ENCODE results near the gene HIVEP3.

Gene HIVEP3

DNA sequence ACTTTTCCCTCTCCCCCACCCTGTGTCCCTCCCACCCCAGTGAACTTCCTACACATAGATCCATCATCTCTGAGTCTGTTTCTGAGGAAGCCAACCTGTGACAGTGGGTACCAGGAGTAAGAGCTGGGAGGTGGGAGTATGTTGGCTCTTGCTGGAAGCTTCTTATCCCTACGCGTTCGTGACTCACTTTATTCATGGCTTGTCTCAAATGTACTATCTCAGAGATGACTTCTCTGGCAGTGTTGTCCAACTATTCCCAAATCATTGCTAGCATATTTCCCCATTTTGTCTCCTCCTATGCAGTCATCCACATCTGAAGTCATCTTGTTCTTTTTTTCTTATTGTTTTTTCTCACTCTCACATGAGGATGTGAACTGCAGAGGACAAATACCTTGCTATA is 88.0 kb downstream of the HIVEP3 start:
- Histone ChIP-seq H3K36me3 (ENCODE audit: control insufficient read depth, insufficient read depth, low read length) (no peaks in the 10 kb centered on the region), H3K27me3 (ENCODE audit: control insufficient read depth, insufficient read depth, low read length) (no peaks in the 10 kb centered on the region)
- no peak for TF ChIP-seq CTCF (IDR thresholded peaks at IDR 0.05)

GRCh38 chr1:41827991-41828570 is 90.6 kb downstream of the HIVEP3 start:
- H3K36me3 ChIP-seq (ENCODE audit: control insufficient read depth, insufficient read depth, low read length), result no peaks in the 10 kb centered on the region
- H3K9ac ChIP-seq, result no peak overlapping the region
- H2AFZ ChIP-seq, result no peak overlapping the region
- H3K4me3 ChIP-seq (ENCODE audit: low read depth, low read length), result no peak overlapping the region
- H3K4me2 ChIP-seq (ENCODE audit: low read length), result no peak overlapping the region
- no peaks in the 10 kb centered on the region for H3K79me2 ChIP-seq
- TF ChIP-seq CTCF (IDR thresholded peaks at IDR 0.05), result no peak
- no peaks in the 10 kb centered on the region for H3K27me3 ChIP-seq (ENCODE audit: control insufficient read depth, insufficient read depth, low read length)
- peaks cover 2% of the 10 kb centered on the region for H3K4me1 ChIP-seq
- H3K9me3 ChIP-seq (ENCODE audit: control insufficient read depth, low read length), result no peaks in the 10 kb centered on the region
- no peak overlapping the region for H3K27ac ChIP-seq

More for the DNA sequence above, 88.0 kb downstream of the HIVEP3 start:
- no peak overlapping the region for H3K9ac ChIP-seq
- no peak overlapping the region for H3K4me3 ChIP-seq (ENCODE audit: low read depth, low read length)
- H3K9me3 ChIP-seq (ENCODE audit: control insufficient read depth, low read length), result no peaks in the 10 kb centered on the region
- no peaks in the 10 kb centered on the region for H3K79me2 ChIP-seq
- no peak overlapping the region for H3K4me2 ChIP-seq (ENCODE audit: low read length)
- no peaks in the 10 kb centered on the region for H3K4me1 ChIP-seq
- H2AFZ ChIP-seq, result no peak overlapping the region
- no peak overlapping the region for H3K27ac ChIP-seq

DNA sequence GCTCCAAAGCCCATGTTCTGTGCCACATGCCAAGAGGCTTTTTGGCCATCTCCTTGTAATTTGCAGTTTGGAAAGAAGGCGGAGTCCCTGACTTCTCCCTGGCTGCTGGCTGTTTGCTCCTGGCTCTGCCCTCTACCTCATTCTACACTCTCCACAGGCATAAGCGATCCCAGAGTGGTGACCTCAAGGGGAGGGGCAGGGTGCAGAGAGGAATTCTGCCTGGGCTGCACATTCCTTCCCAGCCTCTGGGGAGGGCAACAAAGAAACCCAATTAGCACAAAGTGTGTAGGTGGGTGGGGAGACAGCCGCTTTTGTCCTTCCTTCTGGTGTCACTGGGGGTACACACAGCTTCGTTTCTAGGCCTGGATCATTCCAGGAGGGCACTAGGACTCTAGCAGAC is 95.3 kb downstream of the HIVEP3 start:
- H3K9ac ChIP-seq, result no peak overlapping the region
- H3K4me2 ChIP-seq (ENCODE audit: low read length), result no peak overlapping the region
- H3K79me2 ChIP-seq, result no peaks in the 10 kb centered on the region
- no peak for TF ChIP-seq CTCF (IDR thresholded peaks at IDR 0.05)
- H2AFZ ChIP-seq, result no peak overlapping the region
- no peaks in the 10 kb centered on the region for H3K27me3 ChIP-seq (ENCODE audit: control insufficient read depth, insufficient read depth, low read length)
- no peak overlapping the region for H3K27ac ChIP-seq
- H3K4me1 ChIP-seq, result peaks cover 3% of the 10 kb centered on the region
- no peaks in the 10 kb centered on the region for H3K36me3 ChIP-seq (ENCODE audit: control insufficient read depth, insufficient read depth, low read length)
- H3K9me3 ChIP-seq (ENCODE audit: control insufficient read depth, low read length), result no peaks in the 10 kb centered on the region
- no peak overlapping the region for H3K4me3 ChIP-seq (ENCODE audit: low read depth, low read length)

- H3K9me3 ChIP-seq (ENCODE audit: control insufficient read depth, low read length), result no peaks in the 10 kb centered on the region
- peaks cover 3% of the 10 kb centered on the region for H3K4me1 ChIP-seq
- no peaks in the 10 kb centered on the region for H3K79me2 ChIP-seq
- H3K27me3 ChIP-seq (ENCODE audit: control insufficient read depth, insufficient read depth, low read length), result no peaks in the 10 kb centered on the region
- no peak for TF ChIP-seq CTCF (IDR thresholded peaks at IDR 0.05)
- no peak overlapping the region for H3K4me3 ChIP-seq (ENCODE audit: low read depth, low read length)
- no peak overlapping the region for H3K9ac ChIP-seq
- H3K4me2 ChIP-seq (ENCODE audit: low read length), result no peak overlapping the region
- no peak overlapping the region for H2AFZ ChIP-seq
- no peaks in the 10 kb centered on the region for H3K36me3 ChIP-seq (ENCODE audit: control insufficient read depth, insufficient read depth, low read length)
- H3K27ac ChIP-seq, result no peak overlapping the region
Observed at GRCh38 chr1:41822866-41823265, 95.9 kb downstream of the HIVEP3 start.

- no peak for TF ChIP-seq CTCF (IDR thresholded peaks at IDR 0.05)
- no peaks in the 10 kb centered on the region for H3K36me3 ChIP-seq (ENCODE audit: control insufficient read depth, insufficient read depth, low read length)
Observed at GRCh38 chr1:41819843-41820242, 98.9 kb downstream of the HIVEP3 start.

More at GRCh38 chr1:41819843-41820242, 98.9 kb downstream of the HIVEP3 start:
- H3K9ac ChIP-seq, result no peak overlapping the region
- H3K27ac ChIP-seq, result no peak overlapping the region
- peaks cover 3% of the 10 kb centered on the region for H3K4me1 ChIP-seq
- no peak overlapping the region for H2AFZ ChIP-seq
- no peak overlapping the region for H3K4me3 ChIP-seq (ENCODE audit: low read depth, low read length)
- H3K27me3 ChIP-seq (ENCODE audit: control insufficient read depth, insufficient read depth, low read length), result no peaks in the 10 kb centered on the region
- H3K79me2 ChIP-seq, result no peaks in the 10 kb centered on the region
- no peak overlapping the region for H3K4me2 ChIP-seq (ENCODE audit: low read length)
- no peaks in the 10 kb centered on the region for H3K9me3 ChIP-seq (ENCODE audit: control insufficient read depth, low read length)

All from parathyroid adenoma (tissue), 2 donors.